Glomerular endothelial cell (primary cell): ENCODE data around the gene C2CD4C. TPM values are rescaled to one million over a fixed set of nuclear protein-coding genes. Genes with fewer than 3 reads are reported as not detected.
"Not testable (repeated sequence)": the region's sequence is repeated elsewhere in the genome, so short reads cannot be mapped to it uniquely, and the experiment has no call there.

Experiments
- DNase-seq: peaks from one replicate; pipeline ENCODE4 v3.0.0-alpha.2; 2011; ENCODE audit warnings: low read depth, low spot score; ENCODE audit errors: extremely low read depth
- total RNA-seq: library from RNA; depleted of rRNA; stranded (reverse); fragments of >200 nt; gene quantifications from 2 replicates; pipeline ENCODE4 v1.2.3, GENCODE V29; 2015

The C2CD4C gene, protein sequence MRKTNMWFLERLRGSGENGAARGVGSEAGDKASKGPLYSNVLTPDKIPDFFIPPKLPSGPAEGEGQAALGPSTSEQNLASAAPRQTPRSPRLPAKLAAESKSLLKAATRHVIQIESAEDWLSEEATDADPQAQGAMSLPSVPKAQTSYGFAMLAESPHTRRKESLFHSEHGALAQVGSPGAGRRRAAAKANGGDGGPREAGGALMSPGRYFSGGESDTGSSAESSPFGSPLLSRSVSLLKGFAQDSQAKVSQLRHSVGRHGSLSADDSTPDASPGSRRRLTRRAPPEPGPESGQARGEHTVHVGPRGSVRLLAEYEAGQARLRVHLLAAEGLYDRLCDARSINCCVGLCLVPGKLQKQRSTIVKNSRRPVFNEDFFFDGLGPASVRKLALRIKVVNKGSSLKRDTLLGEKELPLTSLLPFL
- total RNA-seq, result 0.44 and 0.47 TPM in 2 replicates

GRCh38 chr19:408902-409515 lies at the start of gene C2CD4C:
C2CD4C (minus strand) TSS chr19:409147; CDS start chr19:408361, 786 bp downstream.
- no peak for DNase-seq

- no peak for DNase-seq
Observed at GRCh38 chr19:458091-459042, 49.4 kb upstream of the C2CD4C start.

DNA sequence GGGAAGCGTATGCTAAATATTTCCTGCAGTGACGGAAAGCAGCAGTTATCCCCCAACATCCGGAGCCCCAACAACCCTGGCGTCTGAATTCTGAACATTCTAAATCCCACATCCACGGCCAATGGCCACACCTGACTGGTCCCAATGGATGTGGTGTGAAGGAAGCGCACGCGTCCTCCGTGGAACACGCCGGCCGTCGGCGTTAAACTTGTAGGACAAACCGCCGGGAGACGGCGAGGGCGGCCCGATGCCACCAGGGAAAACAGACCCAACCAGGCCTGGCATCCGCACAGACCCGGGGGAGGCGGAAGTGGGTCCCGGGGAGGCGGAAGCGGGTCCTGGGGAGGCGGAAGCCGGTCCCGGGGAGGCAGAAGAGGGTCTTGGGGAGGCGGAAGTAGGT lies 48.7 kb upstream of the C2CD4C start:
- DNase-seq, result no peak

DNA sequence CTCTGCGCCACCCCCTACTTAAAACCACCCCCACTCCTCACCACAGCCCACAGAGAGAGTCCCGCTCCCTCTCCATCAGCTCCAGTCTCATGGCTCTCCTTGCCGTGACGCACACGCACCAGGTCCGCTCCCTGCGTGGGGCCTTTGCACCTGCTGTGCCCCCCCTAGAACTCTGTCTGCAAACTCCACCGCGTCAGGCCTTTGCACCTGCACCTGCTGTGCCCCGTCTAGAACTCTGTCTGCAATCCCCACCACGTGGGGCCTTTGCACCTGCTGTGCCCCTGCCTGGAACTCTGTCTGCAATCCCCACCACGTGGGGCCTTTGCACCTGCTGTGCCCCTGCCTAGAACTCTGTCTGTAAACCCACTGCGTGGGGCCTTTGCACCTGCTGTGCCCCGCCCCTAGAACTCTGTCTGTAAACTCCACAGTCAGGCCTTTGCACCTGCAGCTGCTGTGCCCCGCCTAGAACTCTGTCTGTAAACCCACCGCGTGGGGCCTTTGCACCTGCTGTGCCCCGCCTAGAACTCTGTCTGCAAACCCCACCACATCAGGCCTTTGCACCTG lies 47.7 kb upstream of the C2CD4C start:
- no peak for DNase-seq

DNA sequence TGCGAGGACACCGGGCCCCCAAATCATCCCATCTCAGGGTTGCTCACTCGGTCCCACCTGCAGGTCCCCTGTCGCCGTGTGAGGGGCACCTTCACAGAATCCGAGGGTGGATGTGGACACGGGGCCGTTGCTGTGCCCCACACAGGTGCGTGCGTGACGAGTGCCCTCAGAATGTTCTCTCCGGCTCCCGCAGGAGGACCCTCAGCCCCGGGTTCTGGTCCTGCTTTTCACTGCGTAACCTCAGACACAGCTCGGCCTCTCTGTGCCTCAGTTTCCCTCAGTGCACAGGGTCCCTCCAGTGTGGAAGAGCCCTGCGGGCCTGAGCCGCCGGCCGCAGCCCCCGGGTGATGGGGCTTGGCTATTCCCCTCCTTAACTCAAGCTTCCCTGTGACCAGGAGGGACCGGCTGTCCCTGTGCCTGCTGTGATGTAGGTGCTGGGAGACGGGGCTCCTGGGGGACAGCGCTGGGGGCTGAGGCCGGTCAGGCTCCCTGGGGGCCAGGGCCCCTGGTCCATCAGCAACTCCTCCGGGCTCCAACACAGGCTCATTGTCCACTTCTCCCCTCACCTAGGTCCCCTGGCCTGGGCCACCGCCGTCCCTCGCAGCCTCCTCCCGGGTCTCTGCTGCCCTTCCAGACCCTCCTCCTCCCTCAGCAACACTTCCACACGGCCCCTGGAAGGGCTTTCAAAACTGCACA lies 47.1 kb upstream of the C2CD4C start:
- DNase-seq, result no peak

DNA sequence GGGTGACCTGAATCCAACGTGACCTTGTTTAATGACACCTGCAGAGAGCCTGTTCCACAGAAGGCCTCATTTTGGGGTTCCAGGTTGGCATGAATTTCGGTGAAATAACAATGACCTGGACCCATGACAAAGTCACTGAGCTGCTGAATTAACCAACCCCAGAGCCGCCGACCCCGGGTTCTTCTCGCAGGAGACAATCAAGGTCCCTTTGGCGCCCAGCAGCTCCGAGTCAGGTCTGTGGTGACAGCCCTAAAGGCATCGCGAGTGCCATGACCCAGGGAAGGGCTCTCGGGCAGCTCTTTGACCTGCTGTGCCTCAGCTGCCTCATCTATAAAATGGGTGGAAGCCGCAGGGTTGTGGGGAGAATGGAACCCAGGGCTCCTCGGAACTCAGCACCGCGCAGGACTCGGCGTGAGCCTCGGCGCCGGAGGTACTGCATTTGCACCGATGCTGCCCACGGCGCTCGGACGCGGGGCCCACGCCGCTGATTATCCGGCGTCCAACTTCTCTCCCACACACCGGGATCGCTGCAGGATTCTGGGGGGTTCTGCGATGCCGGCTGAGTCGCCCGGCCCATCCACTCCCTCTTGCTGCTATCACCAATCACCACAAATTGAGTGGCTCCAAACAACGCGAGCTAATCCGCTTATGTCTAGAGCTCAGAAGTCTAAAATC lies 46.2 kb upstream of the C2CD4C start:
- DNase-seq, result no peak

DNA sequence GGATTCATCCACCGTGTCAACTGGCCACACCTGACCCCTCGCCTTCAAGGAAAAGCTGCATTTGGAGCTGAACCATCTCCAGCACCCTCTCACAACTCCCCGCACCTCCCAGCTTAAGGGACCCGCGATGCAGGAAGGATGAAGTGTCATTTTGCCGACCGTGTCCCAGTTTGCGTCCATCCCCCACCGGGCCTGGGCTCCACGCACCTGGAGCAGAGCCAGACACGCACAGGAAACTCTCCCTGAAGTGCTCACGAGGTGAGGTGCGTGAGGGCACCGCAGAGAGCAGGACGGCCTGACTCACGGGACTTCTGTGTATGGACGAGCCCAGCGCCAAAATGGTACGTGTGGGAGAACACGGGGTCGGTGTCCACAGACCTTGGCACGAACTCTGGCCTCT lies 44.7 kb upstream of the C2CD4C start:
- no peak for DNase-seq

DNA sequence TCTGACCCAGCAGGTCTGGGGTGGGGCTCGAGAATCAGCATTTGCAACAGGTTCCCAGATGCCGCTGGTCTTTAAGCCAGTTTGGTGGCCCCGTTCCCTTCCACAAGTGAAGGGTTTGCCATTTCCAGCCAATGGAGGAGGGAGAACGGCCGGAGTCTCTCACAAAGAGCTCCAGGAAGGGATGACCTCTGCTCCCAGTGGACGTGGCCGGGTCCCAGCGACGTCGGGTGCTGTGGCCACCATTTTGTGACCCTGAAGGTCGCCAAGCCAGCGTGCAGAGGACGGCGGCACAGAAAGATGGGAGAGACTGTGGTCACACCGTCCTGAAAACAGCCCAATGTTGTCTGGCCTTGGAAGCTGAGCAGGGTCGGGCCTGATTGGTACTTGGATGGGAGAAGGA lies 43.9 kb upstream of the C2CD4C start:
- no peak for DNase-seq

DNA sequence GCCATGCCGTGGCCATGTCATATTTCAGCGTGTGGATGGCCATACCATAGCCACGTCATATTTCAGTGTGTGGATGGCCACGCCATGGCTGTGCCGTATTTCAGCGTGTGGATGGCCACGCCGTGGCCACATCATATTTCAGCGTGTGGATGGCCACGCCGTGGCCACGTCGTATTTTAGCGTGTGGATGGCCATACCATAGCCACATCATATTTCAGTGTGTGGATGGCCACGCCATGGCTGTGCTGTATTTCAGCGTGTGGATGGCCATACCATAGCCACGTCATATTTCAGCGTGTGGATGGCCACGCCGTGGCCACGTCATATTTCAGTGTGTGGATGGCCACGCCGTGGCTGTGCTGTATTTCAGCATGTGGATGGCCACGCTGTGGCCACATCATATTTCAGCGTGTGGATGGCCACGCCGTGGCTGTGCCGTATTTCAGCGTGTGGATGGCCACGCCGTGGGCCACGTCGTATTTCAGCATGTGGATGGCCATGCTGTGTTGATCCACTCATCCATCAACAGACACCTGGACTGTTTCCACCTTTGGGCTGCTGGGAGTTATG lies 42.0 kb upstream of the C2CD4C start:
- not testable (repeated sequence) for DNase-seq

- DNase-seq, result no peak
Observed at GRCh38 chr19:449916-450315, 41.0 kb upstream of the C2CD4C start.

DNA sequence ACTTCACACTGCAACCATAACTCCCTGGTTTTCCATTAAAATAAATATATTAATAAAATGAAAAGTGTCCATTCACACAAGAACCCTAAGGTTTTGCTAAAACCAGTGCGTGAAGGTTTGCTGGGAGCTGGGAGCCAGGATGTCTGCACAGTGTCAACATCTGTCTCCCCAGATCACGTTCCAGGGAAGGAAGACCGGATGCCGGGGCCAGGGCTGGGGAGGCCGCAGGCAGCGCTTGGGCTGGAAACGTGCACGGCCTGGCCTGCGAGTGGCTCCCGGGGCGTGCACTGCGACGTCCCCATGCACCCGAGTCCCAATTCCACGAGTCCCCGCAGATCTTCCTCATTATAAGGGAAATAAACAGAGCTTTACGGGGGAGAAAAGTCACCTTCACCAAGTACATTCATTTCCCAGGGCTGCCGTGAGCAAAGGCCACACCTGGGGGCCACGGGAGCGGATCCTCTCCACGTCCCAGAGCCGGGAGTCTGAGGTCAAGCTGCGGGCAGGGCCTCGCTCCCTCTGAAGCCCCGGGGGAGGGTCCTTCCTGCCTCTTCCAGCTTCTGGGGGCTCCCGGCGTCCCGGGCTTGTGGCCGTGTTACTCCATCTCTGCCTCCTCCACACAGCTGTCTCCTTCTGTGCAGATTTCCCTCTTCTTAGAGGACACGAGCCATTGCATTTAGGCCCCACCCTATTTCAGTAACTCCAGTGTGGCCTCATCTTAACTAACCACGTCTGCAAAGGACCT lies 39.0 kb upstream of the C2CD4C start:
- DNase-seq, result no peak

DNA sequence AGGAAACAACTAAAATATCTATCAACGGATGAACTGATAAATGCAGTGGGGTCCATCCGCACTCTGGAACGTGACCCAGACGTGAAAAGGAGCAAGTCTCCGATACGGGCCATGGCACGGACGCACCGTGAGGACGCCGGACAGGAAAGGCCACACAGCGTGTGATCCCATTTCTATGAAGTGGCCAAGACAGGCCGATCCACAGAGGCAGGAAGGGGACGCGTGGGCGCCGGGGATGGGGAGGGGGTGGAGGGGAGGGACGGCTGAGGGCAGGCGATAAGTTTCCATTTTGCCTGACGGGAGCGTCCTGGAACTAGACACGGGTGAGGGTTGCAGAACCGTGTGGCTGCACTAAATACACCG lies 38.1 kb upstream of the C2CD4C start:
- DNase-seq, result no peak

GRCh38 chr19:444677-445210 lies 35.8 kb upstream of the C2CD4C start:
- DNase-seq, result no peak

- no peak for DNase-seq
Observed at GRCh38 chr19:443005-443404, 34.1 kb upstream of the C2CD4C start.

DNA sequence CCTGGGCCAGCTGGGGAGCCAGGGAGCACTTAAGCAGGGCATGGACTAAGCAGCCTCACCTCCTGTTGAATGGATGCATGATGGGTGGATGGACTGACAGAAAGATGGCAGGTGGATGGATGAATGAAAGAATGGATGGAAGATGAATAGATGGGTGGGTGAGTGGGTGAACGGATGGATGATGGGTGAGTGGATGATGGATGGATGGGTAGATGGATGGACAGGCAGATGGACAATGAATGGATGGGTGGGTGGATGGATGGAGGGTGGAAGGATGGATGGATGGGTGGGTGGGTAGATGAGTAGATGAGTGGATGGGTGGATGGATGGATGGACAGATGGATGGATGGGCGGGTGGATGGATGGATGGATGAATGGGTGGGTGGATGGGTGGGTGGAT lies 33.1 kb upstream of the C2CD4C start:
- no peak for DNase-seq

DNA sequence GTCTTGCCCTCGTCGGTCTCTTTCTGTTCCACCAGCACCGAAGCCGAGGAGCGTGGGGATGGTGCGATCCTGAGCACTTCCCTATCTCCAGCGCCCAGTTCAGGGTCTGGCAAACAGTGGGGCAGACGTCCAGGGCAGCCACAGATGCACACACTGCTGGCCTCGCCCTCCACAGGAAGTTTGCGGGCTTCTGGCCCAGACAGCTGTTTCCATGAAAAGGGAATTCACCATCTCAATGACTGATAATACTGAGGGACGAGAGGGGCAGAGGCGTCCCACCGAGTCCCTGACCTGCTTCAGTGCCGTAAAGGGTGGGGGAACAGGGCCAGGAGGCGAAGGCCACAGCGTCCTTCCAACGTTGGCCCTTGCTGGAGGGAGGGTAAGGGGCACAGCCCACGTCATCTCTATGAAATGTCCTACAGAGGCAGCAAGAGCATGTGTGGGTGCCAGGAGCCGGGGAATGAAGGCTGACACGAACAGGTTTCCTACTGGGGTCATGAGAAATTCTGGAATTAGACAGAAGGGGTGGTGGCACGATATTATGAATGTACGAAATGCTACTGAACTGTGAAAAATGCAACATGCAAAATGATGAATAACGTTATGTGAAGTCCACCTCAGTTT lies 32.4 kb upstream of the C2CD4C start:
- DNase-seq, result no peak

- DNase-seq, result no peak
Observed at GRCh38 chr19:440391-441212, 31.7 kb upstream of the C2CD4C start.
